A549 (cell line): Measurements from ENCODE around the gene EGFLAM. TPM values are rescaled to one million over a fixed set of nuclear protein-coding genes. Genes with fewer than 3 reads are reported as not detected.

Experiments
- ATAC-seq, 2 experiments: fragments of 200-7000 bp in 1 of 2; fragments of >200 bp in 1 of 2; cut with Nextera tagmentation in 1 of 2; cut with Tn5 transposase in 1 of 2; 3 replicates each; pipeline versions ENCODE4 v1.8.0 to v1.9.1; 2018 to 2020; ENCODE audit warnings: mild to moderate bottlenecking in 1 of 2, moderate library complexity in 1 of 2
- CTCF ChIA-PET: fragments of 300-600 bp; sonication (Branson Sonifier 250); formaldehyde crosslinking; extraction: SDS; loops from one replicate; lab custom pipeline; 2021; ENCODE audit warnings: antibody characterized with exemption, inconsistent platforms; lab: Yijun Ruan, JAX
- POLR2A ChIA-PET: fragments of 350-600 bp; formaldehyde crosslinking; extraction: SDS; loops from one replicate; lab custom pipeline; 2021; ENCODE audit warnings: antibody characterized with exemption, inconsistent platforms; lab: Yijun Ruan, JAX
- DNase-seq, 2 experiments: peaks; one replicate each; pipeline versions ENCODE4 v3.0.0 to v3.0.0-alpha.2; 2011 to 2016; ENCODE audit warnings: low read depth in 1 of 2, low spot score in 1 of 2
- FAIRE-seq: peaks from 2 replicates; lab custom pipeline; 2011; peaks lifted over from hg19 to GRCh38; lab: Jason Lieb, UNC
- H3K27ac ChIP-seq, 2 experiments: fragments of >200 bp; sonication (Bioruptor Twin); formaldehyde crosslinking; 3 replicates each; pipeline ENCODE4 v1.5.1; 2016 to 2017
- H3K4me1 ChIP-seq: fragments of >200 bp; sonication (Bioruptor Twin); formaldehyde crosslinking; 3 replicates; pipeline ENCODE4 v1.6.1; 2016
- H3K4me2 ChIP-seq: fragments of >200 bp; sonication (Bioruptor Twin); formaldehyde crosslinking; 3 replicates; pipeline ENCODE4 v1.6.1; 2016
- H3K4me3 ChIP-seq: fragments of >200 bp; sonication (Bioruptor Twin); formaldehyde crosslinking; 3 replicates; pipeline ENCODE4 v1.5.1; 2016
- H3K9me3 ChIP-seq: fragments of >200 bp; sonication (Bioruptor Twin); formaldehyde crosslinking; 3 replicates; pipeline ENCODE4 v1.6.1; 2016
- CBX8 ChIP-seq: fragments of 200-600 bp; sonication (generic); IDR thresholded peaks from 2 replicates; pipeline ENCODE4 v1.6.1; 2016
- CHD2 ChIP-seq: fragments of 150-350 bp; IDR thresholded peaks from 2 replicates; pipeline ENCODE4 v1.6.1; 2014; ENCODE audit warnings: low read length; ENCODE audit not compliant: partially characterized antibody
- CHD4 ChIP-seq: fragments of 200-600 bp; sonication (generic); IDR thresholded peaks from 2 replicates; pipeline ENCODE4 v1.6.1; 2016; ENCODE audit warnings: antibody characterized with exemption, mild to moderate bottlenecking, borderline replicate concordance
- EHMT2 ChIP-seq: fragments of 200-600 bp; sonication (generic); IDR thresholded peaks from 2 replicates; pipeline ENCODE4 v1.6.1; 2016; ENCODE audit warnings: antibody characterized with exemption, low read depth, mild to moderate bottlenecking, moderate library complexity
- ESRRA ChIP-seq: fragments of 150-350 bp; IDR thresholded peaks from 2 replicates; pipeline ENCODE4 v1.6.1; 2014; ENCODE audit warnings: mild to moderate bottlenecking, low read length, borderline replicate concordance
- FOXS1 ChIP-seq: fragments of 250-450 bp; sonication (Bioruptor Pico); IDR thresholded peaks from 2 replicates; pipeline ENCODE4 v1.5.0; 2020; ENCODE audit warnings: mild to moderate bottlenecking, moderate library complexity
- NFE2L2 ChIP-seq: fragments of 150-350 bp; conservative IDR thresholded peaks from 2 replicates; pipeline ENCODE4 v1.6.1; 2014; ENCODE audit warnings: low read length
- NPAS2 ChIP-seq: fragments of 250-450 bp; sonication (Bioruptor Pico); IDR thresholded peaks from 2 replicates; pipeline ENCODE4 v1.8.0; 2022; ENCODE audit warnings: mild to moderate bottlenecking, moderate library complexity, borderline replicate concordance
- NR3C1 ChIP-seq: fragments of >200 bp; sonication (Bioruptor Twin); formaldehyde crosslinking; IDR thresholded peaks from 3 replicates; pipeline ENCODE4 v1.6.1; 2017
- RARB ChIP-seq: fragments of 250-450 bp; sonication (Bioruptor Pico); IDR thresholded peaks from 2 replicates; pipeline ENCODE4 v1.8.0; 2021; ENCODE audit warnings: mild to moderate bottlenecking, moderate library complexity
- RFX5 ChIP-seq: fragments of 450-650 bp; IDR thresholded peaks from 2 replicates; pipeline ENCODE4 v1.7.1; 2014; ENCODE audit warnings: antibody characterized with exemption, mild to moderate bottlenecking, moderate library complexity
- RNF2 ChIP-seq: fragments of 200-600 bp; sonication (generic); IDR thresholded peaks from 2 replicates; pipeline ENCODE4 v1.6.1; 2016; ENCODE audit warnings: low read depth, mild to moderate bottlenecking, antibody characterized with exemption, moderate library complexity, borderline replicate concordance
- ZC3H11A ChIP-seq: fragments of 450-650 bp; IDR thresholded peaks from 2 replicates; pipeline ENCODE4 v1.6.1; 2014; ENCODE audit warnings: antibody characterized with exemption, mild to moderate bottlenecking
- ZSCAN20 ChIP-seq: fragments of 250-450 bp; sonication (Bioruptor Pico); IDR thresholded peaks from 2 replicates; pipeline ENCODE4 v1.8.0; 2022; ENCODE audit warnings: mild to moderate bottlenecking, moderate library complexity
- WGBS: methylation state at CpG from one replicate; pipeline ENCODE4 v1.1.6; 2017; ENCODE audit errors: missing lambda C conversion rate; 5-methylcytosine and 5-hydroxymethylcytosine counted together
- polyA plus RNA-seq, 4 experiments: library from polyadenylated mRNA; depleted of rRNA in 3 of 4; stranded (reverse); fragments of >200 nt; fragmentation: RNase III in 1 of 4; extraction: RNeasy Plus Mini Kit Qiagen cat#74134 plus additional on column Dnase treatment in 1 of 4; gene quantifications; 2 replicates in 3 of 4; 3 replicates in 1 of 4; pipeline ENCODE4 v1.2.3, GENCODE V29; 2011 to 2017
- TF ChIP-seq, protein P1 (sequence below): IDR thresholded peaks from 2 replicates; pipeline ENCODE4 v1.6.1; 2012; ENCODE audit warnings: low read depth, borderline replicate concordance
- TF ChIP-seq, protein P2 (sequence below): fragments of >200 bp; sonication (Bioruptor Twin); formaldehyde crosslinking; IDR thresholded peaks from 3 replicates; pipeline ENCODE4 v1.6.1; 2016
- TF ChIP-seq, protein P3 (sequence below): fragments of 450-650 bp; IDR thresholded peaks from 2 replicates; pipeline ENCODE4 v1.6.1; 2014; ENCODE audit warnings: antibody characterized with exemption
- TF ChIP-seq, protein P4 (sequence below): fragments of 150-350 bp; IDR thresholded peaks from 2 replicates; pipeline ENCODE4 v1.6.1; 2014; ENCODE audit warnings: low read depth, mild to moderate bottlenecking, low read length

EGFLAM gene
- polyA plus RNA-seq, 2 of the 4 experiments (the other 2 are of a cell fraction): 0.13 TPM; not detected in 1

DNA sequence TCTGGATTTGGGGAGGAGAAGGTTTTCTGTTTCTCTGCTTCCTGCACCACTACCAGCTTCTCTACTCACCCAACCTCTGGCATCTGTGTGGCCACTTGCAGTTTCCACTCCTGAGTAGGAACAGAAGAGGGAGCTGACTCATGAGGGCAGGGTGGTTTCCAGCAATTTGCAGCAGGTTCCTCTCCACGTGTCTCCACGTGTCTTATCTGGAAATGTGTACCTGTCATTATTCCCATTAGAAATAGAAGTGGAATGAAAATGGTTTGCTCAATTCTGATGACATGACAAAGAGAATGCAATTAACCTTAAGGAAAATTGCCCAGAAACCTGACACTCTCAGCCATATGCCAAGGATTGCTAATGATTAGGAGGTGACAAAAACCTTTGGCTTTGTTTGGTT lies 33.0 kb downstream of the EGFLAM start:
- DNase-seq (no peak), FAIRE-seq (no peak), ATAC-seq (no peak)
- Histone ChIP-seq H3K4me3 (no peak overlapping the region), H3K4me1 (no peaks in the 10 kb centered on the region), H3K4me2 (no peak overlapping the region), H3K27ac (no peak overlapping the region), H3K9me3 (no peaks in the 10 kb centered on the region)
- ChIA-PET POLR2A (no interaction called here), CTCF (interaction anchor here (0.9 kb wide), 1 partner anchor 21 kb away, joined by 3 read pairs; no protein-coding TSS in a partner anchor)
- 3% methylated on average over 2 of the region's 2 CpGs for WGBS
- TF ChIP-seq, protein P1, sequence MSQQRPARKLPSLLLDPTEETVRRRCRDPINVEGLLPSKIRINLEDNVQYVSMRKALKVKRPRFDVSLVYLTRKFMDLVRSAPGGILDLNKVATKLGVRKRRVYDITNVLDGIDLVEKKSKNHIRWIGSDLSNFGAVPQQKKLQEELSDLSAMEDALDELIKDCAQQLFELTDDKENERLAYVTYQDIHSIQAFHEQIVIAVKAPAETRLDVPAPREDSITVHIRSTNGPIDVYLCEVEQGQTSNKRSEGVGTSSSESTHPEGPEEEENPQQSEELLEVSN: no peak
- TF ChIP-seq RNF2 (no peak), NPAS2 (CRISPR knock-in tag) (no peak), CHD4 (no peak), CHD2 (no peak), ZC3H11A (no peak)
- TF ChIP-seq, protein P2, sequence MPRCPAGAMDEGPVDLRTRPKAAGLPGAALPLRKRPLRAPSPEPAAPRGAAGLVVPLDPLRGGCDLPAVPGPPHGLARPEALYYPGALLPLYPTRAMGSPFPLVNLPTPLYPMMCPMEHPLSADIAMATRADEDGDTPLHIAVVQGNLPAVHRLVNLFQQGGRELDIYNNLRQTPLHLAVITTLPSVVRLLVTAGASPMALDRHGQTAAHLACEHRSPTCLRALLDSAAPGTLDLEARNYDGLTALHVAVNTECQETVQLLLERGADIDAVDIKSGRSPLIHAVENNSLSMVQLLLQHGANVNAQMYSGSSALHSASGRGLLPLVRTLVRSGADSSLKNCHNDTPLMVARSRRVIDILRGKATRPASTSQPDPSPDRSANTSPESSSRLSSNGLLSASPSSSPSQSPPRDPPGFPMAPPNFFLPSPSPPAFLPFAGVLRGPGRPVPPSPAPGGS: no peak

DNA sequence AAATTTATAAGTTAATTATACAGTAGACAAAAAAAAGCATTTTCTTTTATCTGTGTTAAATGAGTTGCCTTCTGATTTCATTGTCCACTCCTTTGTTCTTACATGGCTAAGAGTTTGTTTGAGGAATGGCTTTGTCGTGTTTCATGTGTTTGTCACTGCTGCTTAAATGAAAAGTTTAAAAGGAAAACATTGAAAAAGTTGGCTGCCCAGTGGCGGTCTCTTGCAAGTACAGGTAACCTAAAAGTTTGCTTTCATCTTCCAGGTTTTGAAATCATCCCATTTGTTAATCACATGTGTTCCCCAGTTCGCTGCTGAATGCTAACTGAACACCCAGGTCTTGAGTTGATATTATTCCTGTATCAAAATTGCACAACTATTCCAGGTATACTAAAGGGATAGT lies 33.9 kb downstream of the EGFLAM start:
- TF ChIP-seq, protein P3, sequence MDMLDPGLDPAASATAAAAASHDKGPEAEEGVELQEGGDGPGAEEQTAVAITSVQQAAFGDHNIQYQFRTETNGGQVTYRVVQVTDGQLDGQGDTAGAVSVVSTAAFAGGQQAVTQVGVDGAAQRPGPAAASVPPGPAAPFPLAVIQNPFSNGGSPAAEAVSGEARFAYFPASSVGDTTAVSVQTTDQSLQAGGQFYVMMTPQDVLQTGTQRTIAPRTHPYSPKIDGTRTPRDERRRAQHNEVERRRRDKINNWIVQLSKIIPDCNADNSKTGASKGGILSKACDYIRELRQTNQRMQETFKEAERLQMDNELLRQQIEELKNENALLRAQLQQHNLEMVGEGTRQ: no peak
- TF ChIP-seq, protein P4, sequence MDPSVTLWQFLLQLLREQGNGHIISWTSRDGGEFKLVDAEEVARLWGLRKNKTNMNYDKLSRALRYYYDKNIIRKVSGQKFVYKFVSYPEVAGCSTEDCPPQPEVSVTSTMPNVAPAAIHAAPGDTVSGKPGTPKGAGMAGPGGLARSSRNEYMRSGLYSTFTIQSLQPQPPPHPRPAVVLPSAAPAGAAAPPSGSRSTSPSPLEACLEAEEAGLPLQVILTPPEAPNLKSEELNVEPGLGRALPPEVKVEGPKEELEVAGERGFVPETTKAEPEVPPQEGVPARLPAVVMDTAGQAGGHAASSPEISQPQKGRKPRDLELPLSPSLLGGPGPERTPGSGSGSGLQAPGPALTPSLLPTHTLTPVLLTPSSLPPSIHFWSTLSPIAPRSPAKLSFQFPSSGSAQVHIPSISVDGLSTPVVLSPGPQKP: no peak
- TF ChIP-seq RARB (no peak), FOXS1 (no peak), EHMT2 (no peak), NFE2L2 (no peak)
- Histone ChIP-seq H3K27ac (no peak overlapping the region), H3K4me3 (no peak overlapping the region), H3K4me1 (no peaks in the 10 kb centered on the region), H3K4me2 (no peak overlapping the region), H3K9me3 (no peaks in the 10 kb centered on the region)
- ChIA-PET CTCF (no interaction called here), POLR2A (no interaction called here)
- DNase-seq: no peak
- 10% methylated on average over 3 of the region's 3 CpGs for WGBS
- no peak for ATAC-seq
- no peak for FAIRE-seq

DNA sequence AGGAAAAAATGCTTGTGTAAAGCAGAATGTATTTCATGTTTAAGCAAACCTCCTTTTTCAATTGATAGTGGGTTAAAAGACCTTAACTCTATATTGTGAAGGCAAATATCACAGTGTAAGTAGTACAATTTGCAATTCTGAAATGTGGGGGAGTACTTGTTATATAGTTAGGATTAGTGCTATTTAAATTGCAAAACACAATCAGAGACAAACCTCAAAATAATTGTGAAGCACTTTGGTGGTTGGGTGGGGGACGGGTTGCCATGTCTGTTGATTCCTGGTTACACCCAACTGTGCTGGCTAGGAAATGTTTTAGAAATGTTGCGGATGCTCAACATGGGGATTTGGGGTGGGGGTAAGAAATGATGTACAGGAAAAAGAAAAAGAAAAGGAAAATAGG lies 37.4 kb downstream of the EGFLAM start:
- FAIRE-seq (no peak), ATAC-seq (no peak), DNase-seq (no peak)
- Histone ChIP-seq H3K27ac (no peak overlapping the region), H3K9me3 (no peaks in the 10 kb centered on the region), H3K4me1 (no peaks in the 10 kb centered on the region), H3K4me2 (no peak overlapping the region), H3K4me3 (no peak overlapping the region)
- 22% methylated on average over 2 of the region's 2 CpGs for WGBS
- POLR2A ChIA-PET: no interaction called here
- no peak for TF ChIP-seq NR3C1
- TF ChIP-seq CBX8: no peak
- TF ChIP-seq, protein P1: no peak
- TF ChIP-seq ZSCAN20: no peak
- TF ChIP-seq RFX5: no peak
- TF ChIP-seq ESRRA: no peak
- CTCF ChIA-PET: interaction anchor here (1.4 kb wide), 1 partner anchor 31 kb away, joined by 4 read pairs; no protein-coding TSS in a partner anchor
